Endometrial microvascular endothelial cells (primary cell): Measurements from ENCODE around the gene VHLL. TPM values are rescaled to one million over a fixed set of nuclear protein-coding genes. Genes with fewer than 3 reads are reported as not detected.

Experiments used
- in situ Hi-C: cut with HindIII; loops from 2 replicates; pipeline ENCODE4 v1.10.0; 2017; ENCODE audit warnings: low sequenced_read_pairs, low pct_unique_long_range_greater_than_20kb; ENCODE audit errors: inconsistent ontology term
- total RNA-seq: library from RNA; depleted of rRNA; stranded (reverse); fragments of >200 nt; gene quantifications from one replicate; pipeline ENCODE4 v1.2.3, GENCODE V29; 2015; ENCODE audit errors: inconsistent ontology term

VHLL gene
- total RNA-seq, 1 donor from 2014 or later = not detected

- in situ Hi-C loops = no loop called here
These were observed 36.4 kb downstream of the VHLL start for GRCh38 chr1:156262461-156263287.

GRCh38 chr1:156260896-156261295 is 38.2 kb downstream of the VHLL start:
- in situ Hi-C loops = no loop called here

- in situ Hi-C loops = no loop called here
These were observed 39.3 kb downstream of the VHLL start for GRCh38 chr1:156259805-156260204.

GRCh38 chr1:156258859-156259258 is 40.2 kb downstream of the VHLL start:
- in situ Hi-C loops = no loop called here

- in situ Hi-C loops = no loop called here
These were observed 41.4 kb downstream of the VHLL start for GRCh38 chr1:156257711-156258110.

GRCh38 chr1:156253634-156254033 is 45.5 kb downstream of the VHLL start:
- in situ Hi-C loops = no loop called here

GRCh38 chr1:156251527-156251926 is 47.6 kb downstream of the VHLL start:
- in situ Hi-C loops = no loop called here

GRCh38 chr1:156249593-156249992 is 49.5 kb downstream of the VHLL start:
- in situ Hi-C loops = no loop called here

Other genes starting within 250 kb of the VHLL start
- 33.7 TPM for gene UBQLN4, start 245.5 kb downstream of the VHLL start, total RNA-seq
- 67.5 TPM for gene LAMTOR2, start 244.5 kb downstream of the VHLL start, total RNA-seq
- gene RAB25, start 238.1 kb downstream of the VHLL start, total RNA-seq = not detected
- 3.3 TPM for gene MEX3A, start 216.8 kb downstream of the VHLL start, total RNA-seq
- 860 TPM for gene LMNA, start 184.6 kb downstream of the VHLL start, total RNA-seq
- 0.09 TPM for gene SEMA4A, start 145.7 kb downstream of the VHLL start, total RNA-seq
- gene SLC25A44, start 105.2 kb downstream of the VHLL start, total RNA-seq = 22.6 TPM
- 98.5 TPM for gene PMF1, start 86.3 kb downstream of the VHLL start, total RNA-seq
- not detected for gene BGLAP, start 57.1 kb downstream of the VHLL start, total RNA-seq
- gene PAQR6, start 51.3 kb downstream of the VHLL start, total RNA-seq = 0.37 TPM
- 69.0 TPM for gene SMG5, start 16.5 kb downstream of the VHLL start, total RNA-seq
- gene TMEM79, start 15.0 kb downstream of the VHLL start, total RNA-seq = 0.93 TPM
- gene GLMP, start 3.6 kb downstream of the VHLL start, total RNA-seq = 87.4 TPM
- 570 TPM for gene CCT3, start 39.0 kb upstream of the VHLL start, total RNA-seq
- not detected for gene TSACC, start 39.2 kb upstream of the VHLL start, total RNA-seq
- gene RHBG, start 69.9 kb upstream of the VHLL start, total RNA-seq = not detected
- gene MEF2D, start 201.5 kb upstream of the VHLL start, total RNA-seq = 53.5 TPM